ENCODE data around the gene UBE2E2.

GRCh38 chr3:23387286-23387918 is 184.3 kb downstream of the UBE2E2 start:
- no peak for TF ChIP-seq ZNF639 (tag by site-specific recombination; IDR thresholded peaks at IDR 0.05)
- no peak for TF ChIP-seq CTCF (tag by site-specific recombination; IDR thresholded peaks at IDR 0.05)
- TF ChIP-seq, protein P1, sequence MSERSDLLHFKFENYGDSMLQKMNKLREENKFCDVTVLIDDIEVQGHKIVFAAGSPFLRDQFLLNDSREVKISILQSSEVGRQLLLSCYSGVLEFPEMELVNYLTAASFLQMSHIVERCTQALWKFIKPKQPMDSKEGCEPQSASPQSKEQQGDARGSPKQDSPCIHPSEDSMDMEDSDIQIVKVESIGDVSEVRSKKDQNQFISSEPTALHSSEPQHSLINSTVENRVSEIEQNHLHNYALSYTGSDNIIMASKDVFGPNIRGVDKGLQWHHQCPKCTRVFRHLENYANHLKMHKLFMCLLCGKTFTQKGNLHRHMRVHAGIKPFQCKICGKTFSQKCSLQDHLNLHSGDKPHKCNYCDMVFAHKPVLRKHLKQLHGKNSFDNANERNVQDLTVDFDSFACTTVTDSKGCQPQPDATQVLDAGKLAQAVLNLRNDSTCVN (tag by site-specific recombination; optimal IDR thresholded peaks at IDR 0.05), result no peak
- no peak for TF ChIP-seq ZNF324 (tag by site-specific recombination; IDR thresholded peaks at IDR 0.05)

Data from HEK293 (cell line).